Ammon's horn (tissue), 1 donor: ENCODE results near the gene NEMP2.

Experiments used
- DNase-seq: peaks from one replicate; pipeline ENCODE4 v3.0.0-alpha.2; 2016; ENCODE audit warnings: low spot score

NEMP2 gene

DNA sequence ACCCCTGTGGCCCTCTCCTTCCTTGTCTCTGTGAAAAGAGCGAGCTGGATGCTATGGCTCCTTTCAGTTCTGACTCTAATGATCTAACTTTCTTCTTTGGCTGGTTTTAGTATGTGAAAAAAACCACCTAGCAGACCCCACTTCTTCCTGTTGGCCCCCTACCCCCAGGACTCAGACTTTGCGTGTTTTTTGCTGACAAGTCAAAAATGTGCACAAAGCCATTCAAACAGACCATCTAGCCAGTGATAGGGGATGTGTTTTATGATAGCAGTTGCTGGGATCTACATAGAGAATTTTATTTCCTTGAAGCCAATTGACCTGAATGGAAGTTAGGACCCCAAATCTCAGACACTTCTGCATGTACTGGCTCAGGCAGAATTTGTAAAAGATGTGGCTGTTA, 77.3 kb downstream of the NEMP2 start:
- DNase-seq: no peak

DNA sequence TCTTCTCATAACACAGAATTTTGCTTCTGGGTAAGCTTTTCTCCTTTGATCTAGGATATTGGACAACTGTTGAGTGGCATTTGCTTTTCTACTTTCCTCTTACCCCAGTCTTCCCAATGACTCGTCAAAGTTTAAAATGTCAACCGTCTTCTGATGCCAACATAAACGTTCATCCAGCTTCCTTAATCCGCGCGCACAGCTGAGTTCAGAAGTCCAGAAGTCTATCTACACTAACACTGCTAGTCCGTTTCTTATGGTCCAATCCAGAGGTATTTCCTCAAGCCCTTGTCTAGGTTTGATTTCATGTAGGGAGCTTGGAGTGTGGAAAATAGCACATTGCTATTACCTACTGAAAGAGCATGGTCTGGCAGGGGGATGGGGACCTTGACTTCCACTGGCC, 77.7 kb downstream of the NEMP2 start:
- DNase-seq: no peak

DNA sequence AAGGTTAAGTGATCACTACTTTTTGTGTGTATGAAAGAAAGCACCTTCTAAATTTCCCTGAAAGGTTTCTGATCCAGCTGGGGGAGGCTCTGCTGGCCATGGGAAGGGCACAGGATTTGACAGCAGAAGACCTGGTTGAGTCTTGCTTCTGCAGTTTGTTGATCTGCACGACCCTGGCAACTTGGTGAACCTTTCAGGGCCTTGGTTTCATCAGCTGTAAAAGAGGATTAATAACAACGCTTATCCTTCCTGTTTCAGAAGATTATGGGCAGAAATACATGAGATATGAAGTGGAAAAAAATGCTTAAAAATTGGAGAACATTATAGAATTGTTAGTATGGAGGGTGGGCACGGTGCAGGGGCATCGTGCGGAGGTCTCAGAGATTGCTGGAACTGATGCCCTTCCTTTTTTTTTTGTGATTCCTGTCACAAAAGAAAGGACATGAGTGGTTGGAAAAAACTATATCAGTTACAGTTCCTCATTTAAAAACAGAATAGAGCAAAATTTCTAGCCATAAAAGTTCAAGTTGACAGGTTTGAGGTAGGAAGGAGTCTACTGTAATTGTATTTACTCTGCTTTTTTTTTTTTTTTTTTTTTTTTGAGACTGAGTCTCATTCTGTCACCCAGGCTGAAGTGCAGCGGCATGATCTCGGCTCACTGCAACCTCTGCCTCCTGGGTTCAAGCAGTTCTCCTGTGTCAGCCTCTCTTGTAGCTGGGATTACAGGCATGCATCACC, 79.0 kb downstream of the NEMP2 start:
- DNase-seq: no peak

- DNase-seq: no peak
Measured at GRCh38 chr2:190454795-190455194, 79.7 kb downstream of the NEMP2 start.
